ENCODE results near the gene TMEM168. TPM values are rescaled to one million over a fixed set of nuclear protein-coding genes. Genes with fewer than 3 reads are reported as not detected.

TMEM168 gene
- total and polyA plus RNA-seq, 2 donors (not counting 3 experiments of a cell fraction or from before 2014, with no cell fraction given) = 23.4 to 24.4 TPM

- H3K9me3 ChIP-seq (replicated peaks; ENCODE audit: control insufficient read depth, insufficient read depth, low read length) = no peaks in the 10 kb centered on the region
- no peaks in the 10 kb centered on the region for H3K36me3 ChIP-seq (ENCODE audit: control insufficient read depth in 2 of 2, extremely low read depth in 1 of 2, insufficient read depth in 2 of 2, low read length in 2 of 2)
- BruUV-seq (replicated peaks) = no TSS peak
- H3K27ac ChIP-seq (ENCODE audit: insufficient read depth, low read depth, low read length) = no peak overlapping the region
- H2AFZ ChIP-seq (ENCODE audit: low read depth, low read length) = no peak overlapping the region
- DNase-seq (ENCODE audit: low read depth, low spot score) = no peak
- no peaks in the 10 kb centered on the region for H3K27me3 ChIP-seq (ENCODE audit: control insufficient read depth in 2 of 2, insufficient read depth in 2 of 2, low read length in 2 of 2)
- ChIA-PET POLR2A (no interaction called here), CTCF (interaction anchor here (0.8 kb wide), 1 partner anchor 194 kb away, joined by 3 read pairs; no protein-coding TSS in a partner anchor)
- TF ChIP-seq EZH2 (IDR thresholded peaks at IDR 0.05; ENCODE audit: borderline replicate concordance, low read depth, low read length, severe bottlenecking) (no peak), MAX (IDR thresholded peaks at IDR 0.05; ENCODE audit: insufficient read depth, insufficient read length) (no peak), POLR2AphosphoS5 (IDR thresholded peaks at IDR 0.05; ENCODE audit: insufficient read depth, low read depth, low read length) (no peak), FOS (IDR thresholded peaks at IDR 0.05; ENCODE audit: borderline replicate concordance, insufficient read depth, low read length) (no peak), MYC (IDR thresholded peaks at IDR 0.05; ENCODE audit: low read depth, low read length) (no peak), CTCF (IDR thresholded peaks at IDR 0.05; ENCODE audit: extremely low read depth in 1 of 2, insufficient read depth in 1 of 2, low read depth in 1 of 2, low read length in 2 of 2) (no peak), GATA2 (IDR thresholded peaks at IDR 0.05; ENCODE audit: insufficient read depth, insufficient read length, low read depth, low read length) (no peak), JUN (IDR thresholded peaks at IDR 0.05; ENCODE audit: borderline replicate concordance, insufficient read depth, insufficient read length, low read depth) (no peak), POLR2A (IDR thresholded peaks at IDR 0.05; ENCODE audit: low read depth, low read length) (no peak)
- no peak overlapping the region for H3K9ac ChIP-seq (replicated peaks; ENCODE audit: extremely low read depth, insufficient read depth, low read length)
- dilution Hi-C loops (cut with MboI; ENCODE audit: extremely low pct_ligation_motif_present, low sequenced_read_pairs) = no loop called here
- no peaks in the 10 kb centered on the region for H3K9me1 ChIP-seq (replicated peaks; ENCODE audit: control insufficient read depth, extremely low read depth, insufficient read depth, low read length)
- no peak overlapping the region for H3K4me3 ChIP-seq (replicated peaks in 1 of 3; ENCODE audit: insufficient read depth in 1 of 3, low read depth in 1 of 3, low read length in 3 of 3)
- no peaks in the 10 kb centered on the region for H4K20me1 ChIP-seq (replicated peaks; ENCODE audit: control insufficient read depth, extremely low read depth, insufficient read depth, low read length)
- H3K4me2 ChIP-seq (ENCODE audit: insufficient read depth, low read length) = no peak overlapping the region
- intact Hi-C loops (cut with micrococcal nuclease) = no loop called here
- H3K79me2 ChIP-seq (ENCODE audit: control insufficient read depth, insufficient read depth, low read length) = no peaks in the 10 kb centered on the region
- no peaks in the 10 kb centered on the region for H3K4me1 ChIP-seq (ENCODE audit: control insufficient read depth, extremely low read depth, insufficient read depth, low read length)
- no peak for FAIRE-seq
These were observed 26.2 kb downstream of the TMEM168 start for GRCh38 chr7:112763996-112764395.

Measured in endothelial cell of umbilical vein (primary cell).